ENCODE measurements around the gene EAF1.

Gene EAF1

GRCh38 chr3:15434756-15435155 lies 7.4 kb downstream of the EAF1 start:
- Histone ChIP-seq H3K9ac (ENCODE audit: low read length) (no peak overlapping the region), H3K4me1 (ENCODE audit: control insufficient read depth, insufficient read depth, low read length) (no peaks in the 10 kb centered on the region), H3K9me3 (ENCODE audit: control insufficient read depth, insufficient read depth, low read depth, low read length) (no peaks in the 10 kb centered on the region), H3K27ac (ENCODE audit: low read depth, low read length) (no peak overlapping the region), H3K4me3 (ENCODE audit: low read depth, low read length) (no peak overlapping the region), H3K36me3 (ENCODE audit: control insufficient read depth, insufficient read depth, low read length) (peaks cover 87% of the 10 kb centered on the region), H3K27me3 (ENCODE audit: control insufficient read depth, insufficient read depth, low read length) (no peaks in the 10 kb centered on the region)

GRCh38 chr3:15436246-15436645 lies 8.8 kb downstream of the EAF1 start:
- no peak overlapping the region for H3K4me3 ChIP-seq (ENCODE audit: low read depth, low read length)
- no peaks in the 10 kb centered on the region for H3K9me3 ChIP-seq (ENCODE audit: control insufficient read depth, insufficient read depth, low read depth, low read length)
- no peak overlapping the region for H3K9ac ChIP-seq (ENCODE audit: low read length)
- no peaks in the 10 kb centered on the region for H3K4me1 ChIP-seq (ENCODE audit: control insufficient read depth, insufficient read depth, low read length)
- H3K27ac ChIP-seq (ENCODE audit: low read depth, low read length), result no peak overlapping the region
- no peaks in the 10 kb centered on the region for H3K27me3 ChIP-seq (ENCODE audit: control insufficient read depth, insufficient read depth, low read length)
- H3K36me3 ChIP-seq (ENCODE audit: control insufficient read depth, insufficient read depth, low read length), result peaks cover 92% of the 10 kb centered on the region

GRCh38 chr3:15438983-15439382 lies 11.6 kb downstream of the EAF1 start:
- H3K27ac ChIP-seq (ENCODE audit: low read depth, low read length), result no peak overlapping the region
- no peak overlapping the region for H3K4me3 ChIP-seq (ENCODE audit: low read depth, low read length)
- H3K9me3 ChIP-seq (ENCODE audit: control insufficient read depth, insufficient read depth, low read depth, low read length), result no peaks in the 10 kb centered on the region
- H3K4me1 ChIP-seq (ENCODE audit: control insufficient read depth, insufficient read depth, low read length), result no peaks in the 10 kb centered on the region
- H3K27me3 ChIP-seq (ENCODE audit: control insufficient read depth, insufficient read depth, low read length), result no peaks in the 10 kb centered on the region
- H3K36me3 ChIP-seq (ENCODE audit: control insufficient read depth, insufficient read depth, low read length), result peaks cover 87% of the 10 kb centered on the region
- no peak overlapping the region for H3K9ac ChIP-seq (ENCODE audit: low read length)

DNA sequence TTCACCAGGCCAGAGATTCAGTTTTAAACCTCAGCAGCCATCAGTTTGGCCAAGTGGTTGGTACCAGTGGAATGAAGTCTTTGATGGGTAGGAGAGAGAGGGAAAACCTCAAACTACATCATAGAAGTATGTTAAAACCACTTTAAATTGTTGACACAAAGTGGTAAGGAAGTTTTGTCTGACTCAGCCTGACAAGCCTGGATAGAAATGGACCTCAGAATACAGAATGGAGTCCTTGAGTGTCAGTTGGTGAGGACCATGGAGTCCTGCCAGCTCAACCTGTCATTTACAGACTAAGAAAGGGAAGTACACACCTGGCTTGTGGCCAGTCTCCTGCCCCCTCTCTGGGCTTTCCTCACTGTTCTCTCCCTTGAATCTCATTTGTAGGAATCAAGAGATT lies 12.1 kb downstream of the EAF1 start:
- no peaks in the 10 kb centered on the region for H3K9me3 ChIP-seq (ENCODE audit: control insufficient read depth, insufficient read depth, low read depth, low read length)
- no peak overlapping the region for H3K9ac ChIP-seq (ENCODE audit: low read length)
- H3K27ac ChIP-seq (ENCODE audit: low read depth, low read length), result no peak overlapping the region
- no peaks in the 10 kb centered on the region for H3K4me1 ChIP-seq (ENCODE audit: control insufficient read depth, insufficient read depth, low read length)
- H3K4me3 ChIP-seq (ENCODE audit: low read depth, low read length), result no peak overlapping the region
- H3K27me3 ChIP-seq (ENCODE audit: control insufficient read depth, insufficient read depth, low read length), result no peaks in the 10 kb centered on the region
- peaks cover 82% of the 10 kb centered on the region for H3K36me3 ChIP-seq (ENCODE audit: control insufficient read depth, insufficient read depth, low read length)

DNA sequence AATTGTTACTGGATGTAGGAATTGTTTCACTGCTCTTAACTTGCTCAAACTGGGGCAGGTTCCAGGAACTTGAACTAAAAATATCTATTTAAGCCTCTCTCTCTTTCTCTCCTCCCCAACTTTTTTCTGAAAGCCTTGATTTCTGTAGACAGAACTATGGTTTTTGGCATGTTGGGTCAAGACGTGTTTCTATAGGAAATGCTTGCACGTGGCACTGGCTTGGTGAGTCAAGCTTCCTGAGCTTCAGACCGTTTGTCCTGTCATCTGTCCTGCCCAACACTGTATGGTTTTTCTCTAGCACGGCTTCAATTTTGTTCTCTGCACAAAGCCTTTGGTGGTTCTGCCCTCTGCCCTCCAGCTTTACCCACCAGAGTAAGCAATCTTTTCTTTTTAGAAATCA lies 13.5 kb downstream of the EAF1 start:
- Histone ChIP-seq H3K9ac (ENCODE audit: low read length) (no peak overlapping the region), H3K4me1 (ENCODE audit: control insufficient read depth, insufficient read depth, low read length) (no peaks in the 10 kb centered on the region), H3K27me3 (ENCODE audit: control insufficient read depth, insufficient read depth, low read length) (no peaks in the 10 kb centered on the region), H3K9me3 (ENCODE audit: control insufficient read depth, insufficient read depth, low read depth, low read length) (no peaks in the 10 kb centered on the region), H3K4me3 (ENCODE audit: low read depth, low read length) (no peak overlapping the region), H3K36me3 (ENCODE audit: control insufficient read depth, insufficient read depth, low read length) (peaks cover 68% of the 10 kb centered on the region), H3K27ac (ENCODE audit: low read depth, low read length) (no peak overlapping the region)

- Histone ChIP-seq H3K4me1 (ENCODE audit: control insufficient read depth, insufficient read depth, low read length) (no peaks in the 10 kb centered on the region), H3K27ac (ENCODE audit: low read depth, low read length) (no peak overlapping the region), H3K9me3 (ENCODE audit: control insufficient read depth, insufficient read depth, low read depth, low read length) (no peaks in the 10 kb centered on the region), H3K4me3 (ENCODE audit: low read depth, low read length) (no peak overlapping the region), H3K27me3 (ENCODE audit: control insufficient read depth, insufficient read depth, low read length) (no peaks in the 10 kb centered on the region), H3K36me3 (ENCODE audit: control insufficient read depth, insufficient read depth, low read length) (peaks cover 39% of the 10 kb centered on the region), H3K9ac (ENCODE audit: low read length) (no peak overlapping the region)
Observed at GRCh38 chr3:15443826-15444524, 16.6 kb downstream of the EAF1 start.

DNA sequence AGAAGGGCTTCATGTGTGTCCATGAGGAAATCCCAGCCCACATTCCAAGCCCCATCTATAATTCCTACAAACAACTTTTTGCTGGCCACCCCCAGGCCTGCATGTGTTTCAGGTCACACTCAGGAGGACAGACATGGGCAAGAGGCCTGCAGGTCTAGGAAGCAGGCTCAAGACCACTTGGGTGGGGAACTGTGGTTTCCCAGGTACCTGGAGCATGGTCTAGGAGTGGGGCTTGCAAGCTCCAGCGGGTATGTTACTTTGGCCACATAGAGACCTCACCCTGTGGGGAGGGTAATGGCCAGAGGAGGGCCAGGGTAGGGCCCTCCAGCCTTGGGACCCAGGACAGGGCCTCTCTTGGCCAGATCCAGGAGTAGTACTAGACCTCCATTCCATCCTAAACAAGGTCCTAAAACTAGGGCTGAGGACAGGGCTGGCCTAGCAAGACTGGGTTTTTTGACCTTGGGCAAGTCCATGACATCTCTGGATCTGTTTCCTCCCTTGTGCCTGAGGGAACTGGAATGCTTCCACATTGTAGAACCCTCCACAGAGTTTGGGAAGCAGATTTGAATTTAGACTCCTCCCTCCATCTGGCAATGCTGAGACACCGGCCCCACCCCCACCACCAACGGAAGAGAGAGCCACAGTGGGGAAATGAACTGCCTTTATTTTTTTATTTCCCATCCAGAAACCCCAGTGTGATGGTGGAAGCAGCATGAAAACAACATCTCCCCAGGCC lies 22.3 kb downstream of the EAF1 start:
- Histone ChIP-seq H3K4me3 (ENCODE audit: low read depth, low read length) (no peak overlapping the region), H3K27ac (ENCODE audit: low read depth, low read length) (no peak overlapping the region), H3K27me3 (ENCODE audit: control insufficient read depth, insufficient read depth, low read length) (no peaks in the 10 kb centered on the region), H3K9ac (ENCODE audit: low read length) (no peak overlapping the region), H3K9me3 (ENCODE audit: control insufficient read depth, insufficient read depth, low read depth, low read length) (no peaks in the 10 kb centered on the region), H3K36me3 (ENCODE audit: control insufficient read depth, insufficient read depth, low read length) (no peaks in the 10 kb centered on the region), H3K4me1 (ENCODE audit: control insufficient read depth, insufficient read depth, low read length) (no peaks in the 10 kb centered on the region)

GRCh38 chr3:15450438-15451215 lies 23.2 kb downstream of the EAF1 start:
- no peak overlapping the region for H3K4me3 ChIP-seq (ENCODE audit: low read depth, low read length)
- no peak overlapping the region for H3K27ac ChIP-seq (ENCODE audit: low read depth, low read length)
- H3K9ac ChIP-seq (ENCODE audit: low read length), result no peak overlapping the region
- no peaks in the 10 kb centered on the region for H3K4me1 ChIP-seq (ENCODE audit: control insufficient read depth, insufficient read depth, low read length)
- no peaks in the 10 kb centered on the region for H3K27me3 ChIP-seq (ENCODE audit: control insufficient read depth, insufficient read depth, low read length)
- H3K36me3 ChIP-seq (ENCODE audit: control insufficient read depth, insufficient read depth, low read length), result no peaks in the 10 kb centered on the region
- no peaks in the 10 kb centered on the region for H3K9me3 ChIP-seq (ENCODE audit: control insufficient read depth, insufficient read depth, low read depth, low read length)

GRCh38 chr3:15451216-15452113 lies 24.1 kb downstream of the EAF1 start:
- H3K27me3 ChIP-seq (ENCODE audit: control insufficient read depth, insufficient read depth, low read length), result no peaks in the 10 kb centered on the region
- no peaks in the 10 kb centered on the region for H3K36me3 ChIP-seq (ENCODE audit: control insufficient read depth, insufficient read depth, low read length)
- no peaks in the 10 kb centered on the region for H3K4me1 ChIP-seq (ENCODE audit: control insufficient read depth, insufficient read depth, low read length)
- H3K9me3 ChIP-seq (ENCODE audit: control insufficient read depth, insufficient read depth, low read depth, low read length), result no peaks in the 10 kb centered on the region
- no peak overlapping the region for H3K4me3 ChIP-seq (ENCODE audit: low read depth, low read length)
- H3K9ac ChIP-seq (ENCODE audit: low read length), result no peak overlapping the region
- H3K27ac ChIP-seq (ENCODE audit: low read depth, low read length), result no peak overlapping the region

- Histone ChIP-seq H3K9ac (ENCODE audit: low read length) (no peak overlapping the region), H3K36me3 (ENCODE audit: control insufficient read depth, insufficient read depth, low read length) (no peaks in the 10 kb centered on the region), H3K9me3 (ENCODE audit: control insufficient read depth, insufficient read depth, low read depth, low read length) (no peaks in the 10 kb centered on the region), H3K4me3 (ENCODE audit: low read depth, low read length) (no peak overlapping the region), H3K27ac (ENCODE audit: low read depth, low read length) (no peak overlapping the region), H3K4me1 (ENCODE audit: control insufficient read depth, insufficient read depth, low read length) (no peaks in the 10 kb centered on the region), H3K27me3 (ENCODE audit: control insufficient read depth, insufficient read depth, low read length) (no peaks in the 10 kb centered on the region)
Observed at GRCh38 chr3:15452156-15452555, 24.8 kb downstream of the EAF1 start.

Data from HUES6 (cell line).